Left kidney (tissue), 2 donors: Measurements from ENCODE around the gene ACAP3. TPM values are rescaled to one million over a fixed set of nuclear protein-coding genes. Genes with fewer than 3 reads are reported as not detected.

Experiments used
- DNase-seq: peaks from one replicate; pipeline ENCODE4 v3.0.0-alpha.2; 2013
- polyA plus RNA-seq: library from polyadenylated mRNA; unstranded; fragments of 120-200 nt; gene quantifications from one replicate; pipeline ENCODE4 v1.2.1, GENCODE V29; 2013; ENCODE audit not compliant: insufficient read length

Gene ACAP3
- polyA plus RNA-seq, 1 donor = 25.2 TPM

DNA sequence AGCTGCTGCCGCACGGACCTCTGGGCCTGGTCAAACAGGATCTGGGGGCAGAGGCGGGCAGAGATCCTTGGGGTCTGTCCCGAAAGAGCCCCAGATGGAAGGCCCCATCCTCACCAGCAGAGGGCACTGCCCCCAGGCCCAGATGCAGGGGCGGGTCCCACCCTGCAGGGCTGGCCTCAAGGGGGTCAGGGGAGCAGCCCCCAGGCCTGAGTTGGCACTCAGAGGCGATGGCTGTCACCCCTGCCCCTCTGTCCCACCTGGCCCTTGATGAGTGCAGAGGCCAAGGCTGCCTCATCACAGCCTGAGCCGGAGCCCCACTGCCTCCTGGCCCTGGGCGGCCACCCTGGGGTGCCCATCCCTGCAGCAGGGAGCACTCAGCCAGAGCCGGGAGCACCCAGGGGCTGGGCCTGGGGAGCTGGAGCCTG lies 5.7 kb downstream of the ACAP3 start:
- no peak for DNase-seq

DNA sequence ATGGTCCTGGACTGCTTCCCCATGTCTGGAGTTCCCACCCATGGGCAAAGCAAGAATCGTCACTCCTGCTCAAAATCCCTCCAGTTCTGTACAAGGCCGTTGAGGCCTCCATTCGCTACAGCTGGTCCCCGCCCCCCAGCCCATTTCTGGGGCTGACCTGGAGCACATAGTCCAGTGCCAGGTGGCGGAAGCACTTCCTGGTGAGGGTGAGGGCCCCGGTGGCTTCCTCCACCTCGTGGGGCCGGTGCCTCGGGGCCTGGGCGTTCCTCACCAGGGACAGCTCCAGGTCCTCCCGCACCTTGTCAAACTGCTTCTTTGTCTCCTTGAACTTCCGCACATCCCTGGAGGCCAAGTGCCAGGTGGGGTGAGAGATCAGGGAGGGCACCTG lies 7.4 kb downstream of the ACAP3 start:
- DNase-seq = no peak

DNA sequence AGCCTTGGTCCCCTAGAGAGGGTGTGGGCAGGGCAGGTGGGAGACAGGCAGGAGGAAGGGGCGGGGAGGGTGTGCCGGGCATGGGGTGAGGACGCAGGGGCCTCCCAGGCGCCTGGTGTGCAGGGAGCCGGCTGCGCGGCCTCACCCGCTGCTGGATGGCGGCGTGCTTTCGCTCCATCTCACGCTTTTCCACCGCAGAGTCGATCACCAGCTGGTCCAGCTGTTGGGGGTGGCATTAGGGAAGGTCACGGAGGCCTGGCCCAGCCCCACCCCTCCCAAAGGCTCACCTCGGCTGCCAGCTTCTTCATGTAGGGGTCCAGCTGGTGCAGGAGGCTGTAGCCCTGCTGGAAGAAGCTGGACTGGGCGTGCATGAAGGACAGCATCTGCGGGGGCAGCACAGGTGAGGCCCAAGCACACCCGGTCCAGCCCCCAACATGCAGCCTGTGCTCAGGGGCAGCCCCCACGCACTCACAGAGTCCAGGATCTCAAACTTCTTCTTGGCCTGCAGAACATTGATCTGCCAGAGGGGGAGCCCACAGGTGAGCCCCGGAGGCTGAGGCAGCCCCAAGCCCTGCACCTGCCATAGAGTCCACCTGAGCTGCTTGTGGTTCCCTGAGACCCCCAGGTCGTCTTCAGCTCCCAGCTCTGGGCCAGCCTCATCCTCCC lies 7.9 kb downstream of the ACAP3 start:
- DNase-seq = no peak

DNA sequence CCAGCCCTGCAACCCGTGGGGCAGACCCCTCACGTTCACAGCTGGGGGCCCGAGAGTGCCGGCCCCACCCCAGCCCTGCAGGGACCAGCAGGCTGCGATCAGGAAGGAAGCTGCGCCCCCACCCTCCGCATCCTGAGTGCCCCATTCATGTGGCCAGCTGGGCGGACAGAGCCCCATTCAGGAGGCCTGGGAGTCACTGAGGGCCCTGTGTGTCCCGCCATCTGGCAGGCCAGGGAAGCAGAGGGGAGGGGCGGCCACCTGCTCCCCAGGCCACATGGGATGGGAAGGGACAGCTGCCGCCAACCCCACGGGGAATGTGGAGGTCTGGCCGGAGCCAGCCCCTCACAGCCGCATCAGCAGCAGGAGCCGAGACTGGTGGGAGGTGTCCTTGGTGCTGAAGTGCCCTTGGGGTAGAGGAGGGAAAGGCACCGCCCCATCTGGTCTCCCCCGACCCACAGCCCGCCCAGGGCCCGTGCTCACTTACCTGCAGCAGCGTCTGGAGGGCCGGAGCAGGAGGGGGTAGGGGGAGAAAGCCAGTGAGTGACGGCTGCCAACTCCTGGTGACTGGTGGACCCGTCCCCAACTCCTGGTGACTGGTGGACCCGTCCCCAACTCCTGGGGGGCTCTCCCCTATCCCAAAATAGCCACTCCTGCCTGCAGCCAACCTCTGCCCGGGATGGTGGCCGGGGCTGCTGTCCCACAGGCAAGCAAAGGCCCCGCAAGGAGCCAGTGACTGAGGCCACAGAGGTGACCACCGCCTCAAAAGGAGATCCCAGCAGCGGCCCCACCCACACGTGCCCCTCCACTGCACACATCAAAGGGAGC lies 8.7 kb downstream of the ACAP3 start:
- DNase-seq = no peak

DNA sequence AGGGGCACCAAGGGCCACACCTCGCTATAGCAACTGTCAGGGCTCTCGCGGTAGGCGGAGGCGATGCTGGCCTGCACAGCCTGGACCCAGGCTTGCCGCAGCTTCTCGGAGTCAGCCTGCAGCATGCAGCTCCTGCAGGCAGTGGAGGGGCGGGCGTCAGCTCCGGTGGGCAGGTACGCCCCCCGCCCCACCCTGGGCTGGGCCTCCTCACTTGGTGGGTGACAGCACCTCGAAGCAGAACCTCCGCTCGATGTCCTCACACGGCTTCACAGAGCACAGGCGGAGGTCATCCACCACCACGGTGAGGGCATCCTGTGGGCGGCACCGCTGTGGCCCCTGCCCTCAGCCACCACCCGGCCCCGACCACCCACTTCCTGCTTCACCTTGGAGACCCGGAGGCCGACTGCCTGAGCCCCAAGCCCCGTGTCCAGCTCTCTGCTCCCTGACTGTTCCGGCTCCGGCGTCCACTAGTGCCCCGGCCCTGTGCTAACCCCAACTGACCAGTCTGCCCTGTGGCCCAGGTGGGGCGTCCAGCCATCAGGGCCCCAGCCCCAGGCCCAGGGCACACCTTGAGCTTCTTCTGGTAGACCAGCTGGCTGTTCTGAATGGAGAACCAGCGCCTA lies 9.8 kb downstream of the ACAP3 start:
- no peak for DNase-seq

DNA sequence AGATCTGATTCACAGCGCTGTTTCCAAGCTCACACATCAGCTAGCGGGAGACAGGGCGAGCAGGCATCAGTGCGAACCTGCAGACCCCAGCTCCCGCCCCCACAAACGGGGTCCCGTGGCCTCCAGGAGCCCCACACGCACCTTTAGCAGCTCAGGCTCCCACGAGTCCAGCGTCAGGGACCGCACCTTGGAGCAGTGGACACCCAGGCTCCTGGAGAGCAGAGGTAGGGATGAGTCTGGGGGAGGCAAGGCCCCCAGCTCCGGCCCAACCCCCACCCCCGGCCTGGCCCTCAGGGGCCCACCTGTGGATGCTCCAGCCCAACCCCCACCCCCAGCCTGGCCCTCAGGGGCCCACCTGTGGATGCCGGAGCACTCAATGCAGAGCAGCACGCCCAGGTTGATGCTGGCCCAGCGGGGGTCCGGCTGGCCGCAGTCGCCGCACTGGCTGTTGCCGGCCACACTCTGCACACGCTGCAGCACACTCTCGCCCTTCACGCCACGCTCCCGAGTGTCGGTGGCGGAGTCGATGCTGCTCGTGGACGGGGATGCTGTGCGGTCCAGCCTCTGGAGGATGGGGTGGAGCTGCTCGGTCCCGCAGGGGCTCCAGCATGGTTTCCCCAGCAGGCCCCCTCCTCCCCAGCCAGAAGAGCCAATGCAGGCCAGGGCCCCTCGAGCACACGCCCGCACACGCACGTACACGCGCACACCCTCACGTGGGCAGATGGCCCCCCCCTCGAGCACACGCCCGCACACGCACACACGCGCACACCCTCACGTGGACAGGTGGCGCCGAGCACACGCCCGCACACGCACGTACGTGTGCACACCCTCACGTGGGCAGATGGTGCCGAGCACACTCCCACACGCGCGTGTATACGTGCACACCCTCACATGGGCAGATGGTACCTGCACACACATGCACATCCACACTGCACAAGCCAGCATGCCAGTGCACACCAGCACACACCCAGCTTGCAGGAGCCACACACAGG lies 11.4 kb downstream of the ACAP3 start:
- DNase-seq = no peak

DNA sequence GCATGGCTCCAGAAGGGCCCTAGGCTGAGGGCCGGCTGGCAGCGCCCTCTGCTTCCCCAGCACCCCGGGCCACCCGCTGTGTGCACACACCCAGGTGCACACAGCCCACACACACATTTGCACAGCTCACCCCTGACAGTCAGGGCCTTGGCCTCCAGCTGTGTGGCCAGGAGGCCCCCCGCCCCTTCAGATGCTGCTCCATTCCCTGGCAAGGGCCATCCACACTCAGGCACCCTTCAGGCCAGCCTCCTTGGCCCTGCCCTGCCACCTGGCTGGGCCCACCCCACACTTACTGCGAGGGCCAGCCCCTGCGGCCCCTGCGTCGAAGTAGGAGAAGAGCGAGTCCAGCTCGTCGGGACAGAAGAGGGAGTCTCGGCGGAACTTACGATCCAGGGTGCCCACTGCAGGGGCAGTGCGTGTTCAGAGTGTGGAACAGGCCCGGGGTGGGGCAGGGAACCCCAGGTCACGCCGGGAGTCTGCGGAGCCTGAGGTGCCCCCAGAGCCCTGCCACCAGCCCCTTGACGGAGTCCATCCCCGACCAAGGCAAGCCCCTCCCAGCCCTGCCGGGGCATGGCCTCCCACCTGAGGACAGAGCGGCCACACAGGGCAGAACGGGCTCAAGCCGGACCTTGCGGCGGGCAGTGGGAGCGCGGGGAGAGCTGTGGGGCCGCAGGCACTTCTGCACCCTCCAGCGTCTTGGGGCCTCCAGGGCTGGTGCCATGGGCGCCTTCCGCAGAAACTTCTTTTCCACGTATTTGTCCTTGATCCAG lies 12.4 kb downstream of the ACAP3 start:
- DNase-seq = no peak

DNA sequence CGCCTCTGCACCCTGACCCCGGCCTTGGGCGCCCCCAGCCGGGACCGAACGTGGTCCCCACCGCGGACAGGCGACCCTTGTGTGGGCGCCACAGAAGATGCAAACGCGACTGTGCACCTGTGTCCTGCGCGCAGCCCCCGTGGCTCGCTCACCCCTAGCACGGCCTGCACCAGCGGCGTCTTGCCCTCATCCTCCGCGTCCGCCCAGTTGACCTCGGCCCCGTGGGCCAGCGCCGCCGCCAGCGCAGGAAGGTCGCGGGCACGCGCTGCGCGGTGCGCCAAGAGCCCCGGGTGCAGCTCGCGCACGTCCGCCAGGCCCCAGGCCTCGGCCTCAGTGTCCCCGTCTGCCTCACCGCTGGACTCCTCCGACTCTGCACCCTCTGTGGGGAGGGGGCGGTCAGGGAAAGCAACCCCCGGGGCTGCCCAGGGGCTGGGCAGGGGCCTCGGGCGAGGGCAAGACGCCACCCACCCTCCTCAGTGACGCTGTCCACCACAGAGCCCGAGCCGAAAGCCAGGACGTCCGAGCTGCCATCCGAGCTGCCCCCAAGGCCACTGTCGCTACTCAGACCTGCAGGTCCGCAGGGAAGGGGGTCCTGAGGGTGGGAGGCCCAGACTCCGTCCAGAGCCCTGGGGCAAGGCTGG lies 13.4 kb downstream of the ACAP3 start:
- DNase-seq = no peak

DNA sequence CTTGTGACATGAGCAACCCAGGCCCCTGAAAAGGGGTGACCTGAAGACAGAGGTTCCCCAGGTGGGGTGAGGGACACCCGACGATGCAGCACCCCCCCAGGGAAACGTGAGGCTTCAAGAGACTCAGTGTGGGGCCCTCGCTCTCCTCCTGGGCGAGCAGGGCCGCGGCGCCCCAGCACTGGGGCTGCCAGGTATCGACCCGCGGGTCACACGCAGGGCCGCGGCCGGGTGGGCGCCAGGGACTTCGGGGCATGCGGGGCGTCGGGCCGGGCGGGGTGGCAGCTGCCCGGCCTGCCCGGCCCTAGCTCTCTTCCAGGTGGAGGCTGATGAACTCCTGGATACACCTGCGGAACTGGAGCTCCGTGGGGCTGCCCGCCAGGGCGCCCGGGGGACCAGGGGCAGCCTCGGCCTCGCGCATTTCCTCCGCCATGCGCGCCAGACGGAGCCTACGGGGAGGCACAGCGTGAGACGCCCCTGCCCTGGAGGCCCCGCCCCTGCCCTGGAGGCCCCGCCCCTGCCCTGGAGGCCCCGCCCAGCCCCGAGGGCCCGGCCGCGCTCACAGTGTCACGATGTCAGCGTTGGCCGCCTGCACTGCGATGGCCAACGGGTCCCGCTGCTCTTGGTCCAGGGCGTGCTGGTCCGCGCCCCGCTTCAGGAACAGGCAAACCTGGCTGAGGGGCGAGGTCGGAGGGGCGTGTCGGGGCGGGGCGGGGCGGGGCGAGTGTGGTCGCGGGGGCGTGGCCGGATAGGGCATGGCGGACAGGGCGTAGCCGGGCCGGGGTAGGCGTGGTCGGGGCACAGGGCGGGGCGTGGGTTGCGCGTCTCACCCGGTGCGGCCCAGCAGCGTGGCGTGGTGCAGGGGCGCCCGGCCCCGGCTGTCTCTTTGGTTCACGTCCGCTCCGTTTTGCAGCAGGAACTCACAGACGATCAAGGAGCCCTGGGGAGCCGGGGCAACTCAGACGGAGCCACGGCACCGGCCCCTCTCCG lies 14.2 kb downstream of the ACAP3 start:
- DNase-seq = no peak

DNA sequence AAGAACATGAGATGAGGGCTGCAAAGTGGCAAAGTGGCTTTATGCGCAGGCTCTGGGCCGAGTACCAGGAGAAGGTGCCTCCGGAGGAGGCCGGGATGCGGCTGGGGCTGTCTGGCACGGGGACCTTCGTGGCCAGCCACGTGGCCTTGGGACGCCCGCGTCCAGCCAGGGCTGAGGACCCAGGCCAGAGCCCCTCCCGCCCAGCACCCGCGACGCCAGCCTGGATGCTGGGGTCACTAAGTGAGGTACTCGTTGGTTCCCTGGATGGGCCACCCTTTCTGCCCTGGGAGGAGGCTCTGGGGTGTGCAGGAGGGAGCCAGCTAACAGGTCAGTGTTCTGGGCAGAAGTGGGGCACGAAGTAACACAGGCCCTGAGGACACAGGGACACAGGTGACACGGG lies 14.9 kb downstream of the ACAP3 start:
- DNase-seq = no peak

DNA sequence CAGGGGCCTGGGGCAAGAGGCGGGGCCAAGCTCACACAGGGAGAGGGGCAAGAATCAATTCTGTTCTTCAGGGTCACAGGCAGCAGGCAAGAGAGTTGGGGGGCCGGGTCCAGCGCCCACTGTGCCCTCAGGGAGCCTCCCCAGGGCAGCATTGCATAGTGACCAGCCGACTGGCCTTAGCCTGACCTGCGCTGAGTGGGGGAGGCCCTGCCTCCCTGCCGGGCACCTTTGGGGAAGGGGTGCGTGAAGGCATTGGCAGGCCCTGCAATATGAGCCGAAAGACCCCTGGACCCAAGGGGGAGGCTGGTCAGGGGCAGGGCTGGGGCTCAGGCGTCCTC lies 15.3 kb downstream of the ACAP3 start:
- no peak for DNase-seq

DNA sequence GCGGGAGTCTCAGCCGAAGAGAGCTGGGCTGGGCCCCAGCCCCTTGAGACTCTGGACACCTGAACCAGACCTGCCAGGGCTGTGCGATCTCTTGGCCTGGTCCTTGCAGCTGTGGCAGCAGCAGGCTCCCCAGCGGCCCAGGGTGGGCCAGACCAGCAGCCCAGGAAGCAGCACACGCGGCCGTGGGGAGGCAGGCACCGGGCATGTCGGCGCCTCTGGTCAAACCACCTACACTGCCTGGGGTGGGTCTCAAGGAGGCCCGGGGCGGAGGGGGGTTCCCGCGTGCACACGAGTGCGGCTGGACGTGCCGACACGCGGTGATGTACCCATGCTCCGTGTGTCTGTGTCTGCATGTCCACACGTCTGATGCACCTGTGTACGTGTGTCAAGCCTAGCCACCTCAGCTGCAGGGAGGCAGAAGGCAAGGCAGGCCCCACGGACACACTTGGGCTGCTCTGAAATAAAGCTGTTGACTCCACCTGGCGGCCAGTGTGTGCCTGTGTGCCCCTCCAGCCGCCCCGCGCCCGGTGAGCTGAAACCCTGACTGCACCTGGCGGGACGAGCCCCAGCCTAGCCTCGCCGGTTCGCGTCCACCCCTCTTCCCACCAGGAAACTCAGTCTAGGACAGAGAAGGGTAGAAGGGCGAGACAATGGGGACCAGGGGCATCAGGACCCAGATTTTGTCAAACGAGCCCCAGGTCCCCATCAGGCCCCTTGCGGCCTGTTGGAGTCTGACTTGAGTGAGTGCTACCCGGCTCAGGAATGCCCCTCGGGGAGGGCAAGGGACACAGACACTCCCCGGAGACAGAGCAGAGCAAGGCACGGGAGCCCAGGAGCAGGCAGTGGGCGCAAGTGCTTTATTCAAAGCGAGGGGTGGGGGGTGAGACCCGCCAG lies 15.9 kb downstream of the ACAP3 start:
- DNase-seq = peak; percentile 74

DNA sequence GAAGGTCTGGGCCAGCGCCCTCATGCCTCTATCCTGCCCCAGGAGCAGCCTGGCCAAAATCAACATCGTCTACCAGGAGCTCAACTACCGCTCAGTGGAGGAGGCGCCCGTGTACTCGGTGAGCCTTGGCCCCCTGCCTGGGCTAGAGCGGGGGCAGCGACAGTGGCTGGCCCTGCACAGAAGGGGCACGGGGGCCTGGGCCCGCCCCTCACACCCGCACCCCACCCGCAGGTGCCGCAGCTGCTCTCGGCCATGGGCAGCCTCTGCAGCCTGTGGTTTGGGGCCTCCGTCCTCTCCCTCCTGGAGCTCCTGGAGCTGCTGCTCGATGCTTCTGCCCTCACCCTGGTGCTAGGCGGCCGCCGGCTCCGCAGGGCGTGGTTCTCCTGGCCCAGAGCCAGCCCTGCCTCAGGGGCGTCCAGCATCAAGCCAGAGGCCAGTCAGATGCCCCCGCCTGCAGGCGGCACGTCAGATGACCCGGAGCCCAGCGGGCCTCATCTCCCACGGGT lies 16.7 kb downstream of the ACAP3 start:
- DNase-seq = no peak

DNA sequence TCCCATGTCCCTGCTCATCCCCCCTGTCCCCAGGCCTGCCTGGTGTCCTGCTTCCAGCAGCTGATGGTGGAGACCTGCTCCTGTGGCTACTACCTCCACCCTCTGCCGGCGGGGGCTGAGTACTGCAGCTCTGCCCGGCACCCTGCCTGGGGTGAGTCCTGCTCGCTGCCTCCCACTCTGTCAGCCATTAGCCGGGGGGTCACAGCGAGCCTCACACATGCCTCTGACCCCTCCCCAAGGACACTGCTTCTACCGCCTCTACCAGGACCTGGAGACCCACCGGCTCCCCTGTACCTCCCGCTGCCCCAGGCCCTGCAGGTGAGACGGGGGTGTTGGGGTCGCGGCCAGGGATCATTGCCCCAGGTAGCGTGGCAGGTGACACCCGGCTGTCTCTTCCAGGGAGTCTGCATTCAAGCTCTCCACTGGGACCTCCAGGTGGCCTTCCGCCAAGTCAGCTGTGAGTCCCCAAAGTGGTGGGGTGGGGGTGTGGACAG lies 17.4 kb downstream of the ACAP3 start:
- DNase-seq = no peak

DNA sequence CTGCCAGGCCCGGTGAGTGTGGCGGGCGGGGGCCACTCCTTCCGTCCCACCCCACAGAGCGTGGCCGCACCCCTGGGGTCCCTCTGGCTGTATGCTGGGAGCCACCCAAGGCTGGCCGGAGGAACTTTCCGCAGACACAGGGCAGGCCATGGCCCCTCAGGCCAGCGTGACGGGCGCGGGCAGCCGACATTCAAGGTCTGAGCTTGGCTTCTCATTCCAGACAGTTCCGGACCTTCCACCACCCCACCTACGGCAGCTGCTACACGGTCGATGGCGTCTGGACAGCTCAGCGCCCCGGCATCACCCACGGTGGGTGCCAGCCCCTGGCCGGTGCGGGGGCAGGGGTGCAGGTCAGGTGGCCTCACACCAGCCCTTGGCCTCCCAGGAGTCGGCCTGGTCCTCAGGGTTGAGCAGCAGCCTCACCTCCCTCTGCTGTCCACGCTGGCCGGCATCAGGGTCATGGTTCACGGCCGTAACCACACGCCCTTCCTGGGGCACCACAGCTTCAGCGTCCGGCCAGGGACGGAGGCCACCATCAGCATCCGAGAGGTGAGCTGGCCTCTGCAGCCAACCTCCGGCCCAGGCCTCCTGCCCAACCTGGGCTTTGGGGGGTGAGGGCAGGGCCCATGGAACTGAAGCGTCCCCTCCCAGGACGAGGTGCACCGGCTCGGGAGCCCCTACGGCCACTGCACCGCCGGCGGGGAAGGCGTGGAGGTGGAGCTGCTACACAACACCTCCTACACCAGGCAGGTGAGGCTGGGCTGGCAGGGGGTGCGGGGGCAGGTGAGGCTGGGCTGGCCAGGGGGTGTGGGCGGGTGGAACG lies 20.2 kb downstream of the ACAP3 start:
- DNase-seq = no peak

DNA sequence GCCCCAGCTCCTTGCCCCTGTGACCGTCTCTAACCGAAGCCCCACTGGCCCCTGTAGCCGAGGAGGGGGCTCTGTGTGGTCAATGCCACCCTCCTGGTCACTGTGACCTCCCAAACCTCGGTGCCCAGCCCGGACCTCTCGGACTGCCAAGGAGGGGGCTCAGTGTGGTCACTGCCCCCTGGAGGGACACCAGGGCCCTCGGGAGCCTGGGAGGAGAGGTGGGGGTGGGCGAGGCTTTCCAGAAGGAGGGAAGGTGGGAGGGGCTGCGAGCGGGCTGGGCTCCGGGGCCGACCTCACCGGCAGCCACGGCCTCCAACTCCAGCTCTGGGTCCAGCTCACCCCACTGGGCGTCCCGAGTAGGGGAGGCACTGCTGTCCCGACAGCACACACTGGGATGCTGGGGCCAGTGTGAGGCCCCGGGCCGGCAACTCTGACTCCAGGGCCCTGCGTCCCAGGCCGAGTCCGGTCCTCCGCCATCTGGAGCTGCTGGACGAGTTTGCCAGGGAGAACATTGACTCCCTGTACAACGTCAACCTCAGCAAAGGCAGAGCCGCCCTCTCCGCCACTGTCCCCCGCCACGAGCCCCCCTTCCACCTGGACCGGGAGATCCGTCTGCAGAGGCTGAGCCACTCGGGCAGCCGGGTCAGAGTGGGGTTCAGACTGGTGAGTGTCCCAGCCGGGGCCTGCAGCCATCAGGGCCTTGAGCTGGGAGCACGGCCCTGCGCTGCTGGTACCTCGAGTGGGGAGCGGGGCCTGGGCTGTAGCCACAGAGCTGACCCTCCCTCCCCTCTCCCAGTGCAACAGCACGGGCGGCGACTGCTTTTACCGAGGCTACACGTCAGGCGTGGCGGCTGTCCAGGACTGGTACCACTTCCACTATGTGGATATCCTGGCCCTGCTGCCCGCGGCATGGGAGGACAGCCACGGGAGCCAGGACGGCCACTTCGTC lies 21.1 kb downstream of the ACAP3 start:
- DNase-seq = no peak
